ENCODE measurements around the gene MPV17. TPM values are rescaled to one million over a fixed set of nuclear protein-coding genes. Genes with fewer than 3 reads are reported as not detected.
"Not testable (repeated sequence)": the region's sequence is repeated elsewhere in the genome, so short reads cannot be mapped to it uniquely, and the experiment has no call there.

The MPV17 gene
- polyA plus RNA-seq, 1 experiment = 177 TPM

- no peak for DNase-seq (ENCODE audit: low read depth)
- no peak for TF ChIP-seq CTCF (IDR thresholded peaks at IDR 0.05; ENCODE audit: insufficient read depth, low read depth, low read length)
- CTCF ChIA-PET = interaction anchor here (0.6 to 1.2 kb wide), 2 partner anchors 16 to 1214 kb away, joined by 4 read pairs; no protein-coding TSS in a partner anchor
- H3K36me3 ChIP-seq (ENCODE audit: control insufficient read depth, insufficient read depth, low read length) = no peaks in the 10 kb centered on the region
- no peak overlapping the region for H3K4me3 ChIP-seq (ENCODE audit: low read depth, low read length)
- no peaks in the 10 kb centered on the region for H3K27me3 ChIP-seq (ENCODE audit: control insufficient read depth, insufficient read depth, low read length)
- POLR2A ChIA-PET = interaction anchor here (0.5 to 0.7 kb wide), 2 partner anchors 74 to 304 kb away, joined by 3 to 4 read pairs; partner anchors contain the start of gene NRBP1
These were observed 31.1 kb upstream of the MPV17 start for GRCh38 chr2:27353762-27354596.

GRCh38 chr2:27353386-27353761 lies 30.5 kb upstream of the MPV17 start:
- H3K4me3 ChIP-seq (ENCODE audit: low read depth, low read length); POLR2A ChIA-PET; DNase-seq (ENCODE audit: low read depth); H3K27me3 ChIP-seq (ENCODE audit: control insufficient read depth, insufficient read depth, low read length); H3K36me3 ChIP-seq (ENCODE audit: control insufficient read depth, insufficient read depth, low read length): not testable (repeated sequence)
- CTCF ChIA-PET = interaction anchor here (1.2 kb wide), 1 partner anchor 16 kb away, joined by 4 read pairs; no protein-coding TSS in a partner anchor

GRCh38 chr2:27351802-27352598 lies 29.1 kb upstream of the MPV17 start:
- ChIA-PET CTCF (no interaction called here), POLR2A (no interaction called here)

GRCh38 chr2:27350106-27350693 lies 27.3 kb upstream of the MPV17 start:
- CTCF ChIA-PET = interaction anchor here (1.1 kb wide), 1 partner anchor 13 kb away, joined by 3 read pairs; no protein-coding TSS in a partner anchor
- POLR2A ChIA-PET = no interaction called here
- H3K36me3 ChIP-seq (ENCODE audit: control insufficient read depth, insufficient read depth, low read length) = no peaks in the 10 kb centered on the region

More at GRCh38 chr2:27351802-27352598, 29.1 kb upstream of the MPV17 start:
- TF ChIP-seq CTCF (IDR thresholded peaks at IDR 0.05; ENCODE audit: insufficient read depth, low read depth, low read length) = no peak
- no peak for DNase-seq (ENCODE audit: low read depth)
- H3K36me3 ChIP-seq (ENCODE audit: control insufficient read depth, insufficient read depth, low read length) = no peaks in the 10 kb centered on the region
- no peak overlapping the region for H3K4me3 ChIP-seq (ENCODE audit: low read depth, low read length)
- H3K27me3 ChIP-seq (ENCODE audit: control insufficient read depth, insufficient read depth, low read length) = no peaks in the 10 kb centered on the region

GRCh38 chr2:27347641-27348040 lies 24.7 kb upstream of the MPV17 start:
- ChIA-PET POLR2A (no interaction called here), CTCF (no interaction called here)
- TF ChIP-seq CTCF (IDR thresholded peaks at IDR 0.05; ENCODE audit: insufficient read depth, low read depth, low read length) = no peak

More at GRCh38 chr2:27350106-27350693, 27.3 kb upstream of the MPV17 start:
- Histone ChIP-seq H3K27me3 (ENCODE audit: control insufficient read depth, insufficient read depth, low read length) (no peaks in the 10 kb centered on the region), H3K4me3 (ENCODE audit: low read depth, low read length) (no peak overlapping the region)
- no peak for TF ChIP-seq CTCF (IDR thresholded peaks at IDR 0.05; ENCODE audit: insufficient read depth, low read depth, low read length)
- DNase-seq (ENCODE audit: low read depth) = no peak

More at GRCh38 chr2:27347641-27348040, 24.7 kb upstream of the MPV17 start:
- Histone ChIP-seq H3K4me3 (ENCODE audit: low read depth, low read length) (no peak overlapping the region), H3K36me3 (ENCODE audit: control insufficient read depth, insufficient read depth, low read length) (no peaks in the 10 kb centered on the region; the same call in 1 of the 2 replicates), H3K27me3 (ENCODE audit: control insufficient read depth, insufficient read depth, low read length) (no peaks in the 10 kb centered on the region)
- no peak for DNase-seq (ENCODE audit: low read depth)

All from BJ (cell line).